Neural progenitor cell (in vitro differentiated cells): ENCODE results near the gene SART1. TPM values are rescaled to one million over a fixed set of nuclear protein-coding genes. Genes with fewer than 3 reads are reported as not detected.

ENCODE experiments used
- DNase-seq: peaks from one replicate; pipeline ENCODE4 v3.0.0-alpha.2; 2016; ENCODE audit warnings: low spot score
- H2AFZ ChIP-seq: fragments of 200-600 bp; sonication (generic); replicated peaks from 2 replicates; pipeline ENCODE4 v1.6.1; 2016; ENCODE audit warnings: antibody characterized with exemption
- H3F3A ChIP-seq: fragments of 200-600 bp; sonication (generic); 2 replicates; pipeline ENCODE4 v1.6.1; 2016; ENCODE audit warnings: antibody characterized with exemption, low read depth
- H3K27ac ChIP-seq: fragments of 200-600 bp; sonication (generic); 2 replicates; pipeline ENCODE4 v1.5.1; 2016; ENCODE audit warnings: mild to moderate bottlenecking
- H3K27me3 ChIP-seq: fragments of 200-600 bp; sonication (generic); 2 replicates; pipeline ENCODE4 v1.6.1; 2016; ENCODE audit warnings: mild to moderate bottlenecking, moderate library complexity
- H3K36me3 ChIP-seq: fragments of 200-600 bp; sonication (generic); 2 replicates; pipeline ENCODE4 v1.5.1; 2016
- H3K4me1 ChIP-seq: fragments of 200-600 bp; sonication (generic); 2 replicates; pipeline ENCODE4 v1.6.1; 2016; ENCODE audit warnings: mixed run types
- H3K4me2 ChIP-seq: fragments of 200-600 bp; sonication (generic); 2 replicates; pipeline ENCODE4 v1.6.1; 2016
- H3K4me3 ChIP-seq: fragments of 200-600 bp; sonication (generic); 2 replicates; pipeline ENCODE4 v1.5.1; 2016
- H3K79me2 ChIP-seq: fragments of 200-600 bp; sonication (generic); 2 replicates; pipeline ENCODE4 v1.6.1; 2016; ENCODE audit warnings: low read depth
- H3K9ac ChIP-seq: fragments of 200-600 bp; sonication (generic); 2 replicates; pipeline ENCODE4 v1.6.1; 2016
- H3K9me3 ChIP-seq: fragments of 200-600 bp; sonication (generic); 2 replicates; pipeline ENCODE4 v1.5.1; 2016; ENCODE audit warnings: low read depth
- H4K20me1 ChIP-seq: fragments of 200-600 bp; sonication (generic); 2 replicates; pipeline ENCODE4 v1.6.1; 2016; ENCODE audit warnings: low read depth
- H3K27ac Mint-ChIP-seq: 3 replicates; pipeline ENCODE4 v1.8.0; 2021; ENCODE audit warnings: mixed read lengths
- H3K27me3 Mint-ChIP-seq: 2 replicates; pipeline ENCODE4 v1.8.0; 2022; ENCODE audit warnings: low read depth, mild to moderate bottlenecking, inconsistent platforms, moderate library complexity, mixed read lengths; ENCODE audit not compliant: insufficient read depth
- H3K36me3 Mint-ChIP-seq: 3 replicates; pipeline ENCODE4 v1.8.0; 2021; ENCODE audit warnings: mixed read lengths
- H3K4me1 Mint-ChIP-seq: 3 replicates; pipeline ENCODE4 v1.8.0; 2021; ENCODE audit warnings: mixed read lengths
- H3K4me3 Mint-ChIP-seq: 3 replicates; pipeline ENCODE4 v1.8.0; 2021; ENCODE audit warnings: mild to moderate bottlenecking, moderate library complexity, mixed read lengths
- H3K9me3 Mint-ChIP-seq: 3 replicates; pipeline ENCODE4 v1.8.0; 2020; ENCODE audit warnings: mixed read lengths
- EZH2 ChIP-seq: fragments of 200-600 bp; sonication (generic); IDR thresholded peaks from 2 replicates; pipeline ENCODE4 v1.6.1; 2017; ENCODE audit warnings: antibody characterized with exemption, mild to moderate bottlenecking, moderate library complexity
- EZH2phosphoT487 ChIP-seq: fragments of 200-600 bp; sonication (generic); IDR thresholded peaks from 2 replicates; pipeline ENCODE4 v1.6.1; 2017; ENCODE audit warnings: antibody characterized with exemption
- total RNA-seq: library from RNA; depleted of rRNA; stranded (reverse); fragments of >200 nt; gene quantifications from 2 replicates; pipeline ENCODE4 v1.2.3, GENCODE V29; 2015; ENCODE audit warnings: low replicate concordance
- TF ChIP-seq, protein P1 (sequence below): fragments of 200-600 bp; sonication (generic); IDR thresholded peaks from 2 replicates; pipeline ENCODE4 v1.5.1; 2017; ENCODE audit warnings: antibody characterized with exemption, mild to moderate bottlenecking

The SART1 gene
- total RNA-seq, 1 donor from 2014 or later = 8.6 TPM

DNA sequence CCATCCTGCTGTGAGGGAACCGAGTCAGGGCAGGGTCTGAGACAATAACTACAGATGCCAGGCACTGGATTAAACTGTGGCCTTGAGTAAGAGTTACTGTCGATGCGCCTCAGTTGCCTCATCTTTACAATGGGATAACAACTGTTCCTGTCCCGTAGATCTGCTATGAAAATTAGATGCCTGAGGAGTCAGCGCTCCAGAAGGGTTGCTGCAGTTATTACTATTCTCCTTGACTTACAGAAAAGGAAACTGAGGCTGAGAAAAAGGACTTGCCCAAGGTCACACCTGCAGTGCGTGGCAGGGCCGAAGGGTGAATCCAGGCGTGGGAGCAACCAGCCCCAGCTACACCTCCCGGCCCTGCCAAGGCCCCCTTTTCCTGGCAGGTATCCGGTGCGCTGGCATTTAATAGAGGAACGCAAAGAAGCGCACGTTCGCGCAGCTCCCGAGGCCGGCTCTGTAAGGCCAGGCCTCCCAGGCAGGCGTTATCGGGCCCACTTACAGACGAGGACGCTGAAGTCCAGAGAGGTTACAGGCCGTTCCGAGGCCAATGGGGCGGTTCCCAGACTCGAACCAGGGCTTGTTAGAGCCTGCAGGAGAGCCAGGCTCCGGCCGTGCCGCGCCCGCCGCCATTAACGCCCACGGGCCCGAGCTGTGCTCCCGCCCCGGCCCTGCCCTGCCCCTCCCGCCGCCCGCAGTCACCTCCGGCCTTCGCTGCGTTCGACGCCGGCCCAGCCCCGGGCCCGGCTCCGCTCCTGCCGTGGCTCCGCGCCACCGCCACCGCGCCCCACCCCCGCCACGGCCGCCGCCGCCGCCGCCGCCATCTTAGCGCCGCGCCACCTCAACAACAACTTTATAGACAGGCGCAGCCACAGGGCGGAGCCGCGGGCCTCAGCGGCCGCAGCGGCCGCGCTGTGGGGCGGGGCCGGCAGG, 43.1 kb upstream of the SART1 start, which contains the start of gene C11orf68:
C11orf68 (minus strand) TSS at position 852 of the 930 bp plus-strand sequence; CDS start at position 821, 31 bp downstream.
- H3K27ac ChIP-seq = no peak within 1 kb of the TSS
- Mint-ChIP-seq H3K4me3 (peak within 1 kb of the TSS; percentile 92), H3K4me1 (peaks cover 23% of the 10 kb centered on the region), H3K27me3 (peaks cover 5% of the 10 kb centered on the region), H3K9me3 (no peaks in the 10 kb centered on the region), H3K36me3 (peaks cover 10% of the 10 kb centered on the region), H3K27ac (peak within 1 kb of the TSS; percentile 53)
- H3K79me2 ChIP-seq = peaks cover 21% of the 10 kb centered on the region
- no peak for DNase-seq
- no peaks in the 10 kb centered on the region for H3F3A ChIP-seq
- H4K20me1 ChIP-seq = peaks cover 12% of the 10 kb centered on the region
- TF ChIP-seq EZH2 (no peak), EZH2phosphoT487 (no peak)
- TF ChIP-seq, protein P1, sequence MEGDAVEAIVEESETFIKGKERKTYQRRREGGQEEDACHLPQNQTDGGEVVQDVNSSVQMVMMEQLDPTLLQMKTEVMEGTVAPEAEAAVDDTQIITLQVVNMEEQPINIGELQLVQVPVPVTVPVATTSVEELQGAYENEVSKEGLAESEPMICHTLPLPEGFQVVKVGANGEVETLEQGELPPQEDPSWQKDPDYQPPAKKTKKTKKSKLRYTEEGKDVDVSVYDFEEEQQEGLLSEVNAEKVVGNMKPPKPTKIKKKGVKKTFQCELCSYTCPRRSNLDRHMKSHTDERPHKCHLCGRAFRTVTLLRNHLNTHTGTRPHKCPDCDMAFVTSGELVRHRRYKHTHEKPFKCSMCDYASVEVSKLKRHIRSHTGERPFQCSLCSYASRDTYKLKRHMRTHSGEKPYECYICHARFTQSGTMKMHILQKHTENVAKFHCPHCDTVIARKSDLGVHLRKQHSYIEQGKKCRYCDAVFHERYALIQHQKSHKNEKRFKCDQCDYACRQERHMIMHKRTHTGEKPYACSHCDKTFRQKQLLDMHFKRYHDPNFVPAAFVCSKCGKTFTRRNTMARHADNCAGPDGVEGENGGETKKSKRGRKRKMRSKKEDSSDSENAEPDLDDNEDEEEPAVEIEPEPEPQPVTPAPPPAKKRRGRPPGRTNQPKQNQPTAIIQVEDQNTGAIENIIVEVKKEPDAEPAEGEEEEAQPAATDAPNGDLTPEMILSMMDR = peak; percentile 6
- H3K9me3 ChIP-seq = no peaks in the 10 kb centered on the region
- H2AFZ ChIP-seq = peak within 1 kb of the TSS; percentile 74
- H3K36me3 ChIP-seq = no peaks in the 10 kb centered on the region
- H3K4me2 ChIP-seq = peak within 1 kb of the TSS; percentile 93
- H3K4me1 ChIP-seq = peaks cover 10% of the 10 kb centered on the region
- peak within 1 kb of the TSS; percentile 89 for H3K9ac ChIP-seq
- peak within 1 kb of the TSS; percentile 87 for H3K4me3 ChIP-seq
- H3K27me3 ChIP-seq = no peaks in the 10 kb centered on the region

DNA sequence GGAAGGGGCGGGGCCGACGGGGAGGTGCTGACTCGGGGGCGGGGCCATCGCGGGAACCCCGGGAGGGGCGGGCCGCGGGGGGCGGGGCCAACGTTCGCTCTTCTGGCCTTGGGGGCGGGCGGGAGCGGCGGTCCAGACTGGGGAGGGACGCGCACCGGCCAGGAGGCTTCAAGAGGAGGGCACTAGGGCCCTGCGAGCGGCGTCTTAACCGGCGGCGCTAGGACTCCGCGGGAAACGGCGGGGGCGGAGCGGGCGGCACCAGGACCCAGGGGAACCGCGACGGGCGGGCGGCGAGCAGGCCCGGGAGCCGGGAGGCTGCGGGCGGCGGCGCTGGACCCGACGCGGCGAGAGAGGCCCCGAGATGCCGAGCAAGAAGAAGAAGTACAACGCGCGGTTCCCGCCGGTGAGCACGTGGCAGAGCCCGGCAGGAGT, 42.4 kb upstream of the SART1 start, which contains the start of gene DRAP1:
DRAP1 (plus strand) TSS at position 286 of the 432 bp plus-strand sequence; CDS start at position 362, 76 bp downstream.
- H3K36me3 ChIP-seq = no peaks in the 10 kb centered on the region
- peaks cover 21% of the 10 kb centered on the region for H3K79me2 ChIP-seq

DNA sequence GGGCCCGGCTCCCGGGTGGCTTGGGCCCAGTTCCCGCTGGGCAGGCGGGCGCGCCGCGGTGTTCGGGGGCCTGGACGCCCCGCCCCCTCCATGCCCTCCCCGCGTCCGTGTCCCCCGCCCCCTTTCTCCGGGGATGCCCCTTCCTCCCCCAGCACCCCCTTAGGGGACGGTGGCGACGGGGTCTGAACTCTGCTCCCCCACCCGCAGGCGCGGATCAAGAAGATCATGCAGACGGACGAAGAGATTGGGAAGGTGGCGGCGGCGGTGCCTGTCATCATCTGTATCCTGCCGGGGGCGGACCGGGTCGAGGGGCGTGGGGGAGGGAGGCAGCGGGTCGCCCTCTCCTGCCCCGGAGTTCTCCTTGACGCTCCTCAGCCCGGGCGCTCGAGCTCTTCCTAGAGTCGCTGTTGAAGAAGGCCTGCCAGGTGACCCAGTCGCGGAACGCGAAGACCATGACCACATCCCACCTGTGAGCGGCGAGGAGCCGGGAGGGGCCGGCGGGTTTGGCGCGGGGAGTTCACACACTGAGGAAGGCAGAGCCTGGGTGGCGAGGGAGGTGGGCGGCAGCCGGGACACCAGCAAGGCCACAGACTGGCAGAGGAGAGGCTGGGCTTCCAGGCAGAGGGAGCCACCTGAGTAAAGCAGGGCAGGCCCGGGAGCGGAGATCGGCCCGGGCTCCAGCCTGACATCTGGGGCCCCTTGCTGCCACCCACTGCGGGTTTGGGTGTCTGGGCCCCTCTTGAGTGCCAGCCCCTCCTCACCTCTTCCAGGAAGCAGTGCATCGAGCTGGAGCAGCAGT, 41.8 kb upstream of the SART1 start:
- peak overlapping the region; percentile 78 for H3K4me2 ChIP-seq
- peaks cover 20% of the 10 kb centered on the region for H3K4me1 Mint-ChIP-seq

More for the DNA sequence above, 42.4 kb upstream of the SART1 start, which contains the start of gene DRAP1:
- peaks cover 5% of the 10 kb centered on the region for H3K27me3 Mint-ChIP-seq
- peak within 1 kb of the TSS; percentile 74 for H2AFZ ChIP-seq
- H3K4me1 Mint-ChIP-seq = peaks cover 23% of the 10 kb centered on the region
- peak within 1 kb of the TSS; percentile 92 for H3K4me3 Mint-ChIP-seq
- H3K9me3 Mint-ChIP-seq = no peaks in the 10 kb centered on the region
- DNase-seq = peak; percentile 100
- H3K4me2 ChIP-seq = peak within 1 kb of the TSS; percentile 93
- peak within 1 kb of the TSS; percentile 87 for H3K4me3 ChIP-seq
- H3K4me1 ChIP-seq = peaks cover 10% of the 10 kb centered on the region
- H3K9me3 ChIP-seq = no peaks in the 10 kb centered on the region
- H4K20me1 ChIP-seq = peaks cover 12% of the 10 kb centered on the region
- H3F3A ChIP-seq = no peaks in the 10 kb centered on the region
- peak within 1 kb of the TSS; percentile 89 for H3K9ac ChIP-seq
- TF ChIP-seq EZH2 = no peak
- TF ChIP-seq, protein P1 = no peak
- TF ChIP-seq EZH2phosphoT487 = no peak
- H3K27ac ChIP-seq = no peak within 1 kb of the TSS
- no peaks in the 10 kb centered on the region for H3K27me3 ChIP-seq
- peaks cover 10% of the 10 kb centered on the region for H3K36me3 Mint-ChIP-seq
- H3K27ac Mint-ChIP-seq = peak within 1 kb of the TSS; percentile 53

More for the DNA sequence above, 41.8 kb upstream of the SART1 start:
- H3F3A ChIP-seq = no peaks in the 10 kb centered on the region
- Mint-ChIP-seq H3K27me3 (peaks cover 6% of the 10 kb centered on the region), H3K36me3 (peaks cover 10% of the 10 kb centered on the region), H3K9me3 (no peaks in the 10 kb centered on the region), H3K4me3 (peak overlapping the region; percentile 92), H3K27ac (no peak overlapping the region)
- peak overlapping the region; percentile 27 for H3K9ac ChIP-seq
- TF ChIP-seq, protein P1 = no peak
- no peak for TF ChIP-seq EZH2
- TF ChIP-seq EZH2phosphoT487 = no peak
- no peaks in the 10 kb centered on the region for H3K36me3 ChIP-seq
- H3K9me3 ChIP-seq = no peaks in the 10 kb centered on the region
- peaks cover 10% of the 10 kb centered on the region for H3K4me1 ChIP-seq
- peak overlapping the region; percentile 74 for H2AFZ ChIP-seq
- peaks cover 12% of the 10 kb centered on the region for H4K20me1 ChIP-seq
- H3K4me3 ChIP-seq = peak overlapping the region; percentile 87
- no peaks in the 10 kb centered on the region for H3K27me3 ChIP-seq
- peak; percentile 67 for DNase-seq
- H3K79me2 ChIP-seq = peaks cover 21% of the 10 kb centered on the region
- H3K27ac ChIP-seq = no peak overlapping the region
